IPS-18c (cell line): ENCODE results near the gene UGT2B7.
"Not testable (repeated sequence)": the region's sequence is repeated elsewhere in the genome, so short reads cannot be mapped to it uniquely, and the experiment has no call there.

Source experiments
- H3K4me3 ChIP-seq: 2 replicates; pipeline ENCODE4 v1.7.0; 2013; ENCODE audit warnings: low read depth, mild to moderate bottlenecking, low read length, moderate library complexity; ENCODE audit not compliant: insufficient read depth
- H3K9me3 ChIP-seq: one replicate; pipeline ENCODE4 v1.6.1; 2013; ENCODE audit warnings: mild to moderate bottlenecking, low read length, moderate library complexity; ENCODE audit not compliant: control insufficient read depth, insufficient read depth

Gene UGT2B7

GRCh38 chr4:69096111-69096656 lies at the start of gene UGT2B7:
TSS of gene UGT2B7 (plus strand) at chr4:69096474. CDS start at chr4:69096521, 47 bp downstream.
- Histone ChIP-seq H3K4me3 (no peak within 1 kb of the TSS), H3K9me3 (no peaks in the 10 kb centered on the region)

GRCh38 chr4:69049860-69050259 lies 46.4 kb upstream of the UGT2B7 start:
- no peak overlapping the region for H3K4me3 ChIP-seq
- no peaks in the 10 kb centered on the region for H3K9me3 ChIP-seq

- not testable (repeated sequence) for H3K4me3 ChIP-seq, H3K9me3 ChIP-seq
Observed at GRCh38 chr4:69050853-69051575, 45.3 kb upstream of the UGT2B7 start.

- H3K9me3 ChIP-seq = no peaks in the 10 kb centered on the region
- no peak overlapping the region for H3K4me3 ChIP-seq
Observed at GRCh38 chr4:69051576-69051943, 44.7 kb upstream of the UGT2B7 start.

GRCh38 chr4:69053309-69053885 lies 42.9 kb upstream of the UGT2B7 start:
- not testable (repeated sequence) for H3K4me3 ChIP-seq, H3K9me3 ChIP-seq

GRCh38 chr4:69054033-69054432 lies 42.2 kb upstream of the UGT2B7 start:
- not testable (repeated sequence) for H3K4me3 ChIP-seq, H3K9me3 ChIP-seq

- no peaks in the 10 kb centered on the region for H3K9me3 ChIP-seq
- H3K4me3 ChIP-seq = no peak overlapping the region
Observed at GRCh38 chr4:69054578-69055200, 41.6 kb upstream of the UGT2B7 start.

- H3K9me3 ChIP-seq = no peaks in the 10 kb centered on the region
Observed at GRCh38 chr4:69056150-69056549, 40.1 kb upstream of the UGT2B7 start.

GRCh38 chr4:69056921-69057550 lies 39.2 kb upstream of the UGT2B7 start:
- Histone ChIP-seq H3K9me3 (no peaks in the 10 kb centered on the region), H3K4me3 (no peak overlapping the region)

More at GRCh38 chr4:69056150-69056549, 40.1 kb upstream of the UGT2B7 start:
- no peak overlapping the region for H3K4me3 ChIP-seq

- Histone ChIP-seq H3K4me3 (no peak overlapping the region), H3K9me3 (no peaks in the 10 kb centered on the region)
Observed at GRCh38 chr4:69057620-69058409, 38.5 kb upstream of the UGT2B7 start.

GRCh38 chr4:69058410-69059059 lies 37.7 kb upstream of the UGT2B7 start:
- Histone ChIP-seq H3K9me3 (no peaks in the 10 kb centered on the region), H3K4me3 (no peak overlapping the region)

GRCh38 chr4:69060651-69061308 lies 35.5 kb upstream of the UGT2B7 start:
- Histone ChIP-seq H3K9me3 (no peaks in the 10 kb centered on the region), H3K4me3 (no peak overlapping the region)

- Histone ChIP-seq H3K4me3 (no peak overlapping the region), H3K9me3 (no peaks in the 10 kb centered on the region)
Observed at GRCh38 chr4:69064391-69064790, 31.9 kb upstream of the UGT2B7 start.

- Histone ChIP-seq H3K4me3 (no peak overlapping the region), H3K9me3 (no peaks in the 10 kb centered on the region)
Observed at GRCh38 chr4:69066945-69067344, 29.3 kb upstream of the UGT2B7 start.

GRCh38 chr4:69069085-69069484 lies 27.2 kb upstream of the UGT2B7 start:
- Histone ChIP-seq H3K4me3 (no peak overlapping the region), H3K9me3 (no peaks in the 10 kb centered on the region)

- H3K4me3 ChIP-seq = no peak overlapping the region
- no peaks in the 10 kb centered on the region for H3K9me3 ChIP-seq
Observed at GRCh38 chr4:69070590-69070989, 25.7 kb upstream of the UGT2B7 start.
